ENCODE measurements around the gene PTPN6. TPM values are rescaled to one million over a fixed set of nuclear protein-coding genes. Genes with fewer than 3 reads are reported as not detected.

PTPN6 gene
- total and polyA plus RNA-seq, 2 of the 13 experiments (the other 11 are each of a cell fraction or from before 2014, with no cell fraction given), result 10.5 to 10.6 TPM

- BruUV-seq (replicated peaks), result no TSS peak
- Histone ChIP-seq H3K79me2 (ENCODE audit: insufficient read depth, low read length) (peaks cover 24% of the 10 kb centered on the region), H2AFZ (ENCODE audit: low read length) (no peak overlapping the region), H3K27ac (ENCODE audit: extremely low read length, insufficient read depth, low read length) (no peak overlapping the region), H3K4me1 (ENCODE audit: insufficient read depth, low read length) (peaks cover 50% of the 10 kb centered on the region), H4K20me1 (ENCODE audit: insufficient read depth, low read length) (no peaks in the 10 kb centered on the region), H3K4me3 (replicated peaks in 1 of 3; ENCODE audit: insufficient read depth in 1 of 3, low read depth in 2 of 3, low read length in 3 of 3) (no peak overlapping the region), H3K9ac (ENCODE audit: insufficient read depth, low read depth, low read length) (no peak overlapping the region), H3K36me3 (replicated peaks in 1 of 2; ENCODE audit: control insufficient read depth in 1 of 2, insufficient read depth in 2 of 2, low read length in 2 of 2) (peaks cover 8 to 26% of the 10 kb centered on the region in 2 experiments), H3K4me2 (ENCODE audit: low read depth, low read length) (no peak overlapping the region), H3K27me3 (ENCODE audit: control insufficient read depth in 1 of 2, insufficient read depth in 2 of 2, low read length in 2 of 2) (no peaks in the 10 kb centered on the region; a peak in 1 of 5 replicates), H3K9me3 (ENCODE audit: low read length) (no peaks in the 10 kb centered on the region)
- CTCF ChIA-PET (ENCODE audit: low intra/inter-chr PET ratio, low total read pairs), result no interaction called here
- no peak for FAIRE-seq
- intact Hi-C loops (cut with micrococcal nuclease; ENCODE audit: unreplicated experiment) (no loop called here), in situ Hi-C loops (cut with HindIII; ENCODE audit: extremely low pct_ligation_motif_present, low pct_unique_long_range_greater_than_20kb) (no loop called here)
- ATAC-seq, result no peak
- POLR2A ChIA-PET, result interaction anchor here (0.8 to 2.0 kb wide), 6 partner anchors 8 to 20 kb away, joined by 3 to 8 read pairs (median 4); partner anchors contain the start of genes C12orf57, ENO2 and RNU7-1
- DNase-seq (ENCODE audit: low spot score), result no peak
- TF ChIP-seq ZNF234 (CRISPR knock-in tag; conservative IDR thresholded peaks at IDR 0.05) (no peak), USF2 (IDR thresholded peaks at IDR 0.05; ENCODE audit: low read depth, low read length) (no peak), USF2 (CRISPR knock-in tag; IDR thresholded peaks at IDR 0.05; ENCODE audit: borderline replicate concordance) (no peak), ZNF775 (CRISPR knock-in tag; IDR thresholded peaks at IDR 0.05; ENCODE audit: borderline replicate concordance) (no peak), SAP130 (CRISPR knock-in tag; IDR thresholded peaks at IDR 0.05; ENCODE audit: low read depth) (no peak), FOXA3 (CRISPR knock-in tag; IDR thresholded peaks at IDR 0.05) (no peak), PHF8 (CRISPR knock-in tag; IDR thresholded peaks at IDR 0.05) (no peak), FIP1L1 (IDR thresholded peaks at IDR 0.05; ENCODE audit: borderline replicate concordance, insufficient read depth, low read depth, low read length) (no peak), NCOA2 (CRISPR knock-in tag; IDR thresholded peaks at IDR 0.05) (no peak), IKZF5 (CRISPR knock-in tag; IDR thresholded peaks at IDR 0.05) (no peak)
- 92% methylated on average over 8 of the region's 8 CpGs for WGBS (ENCODE audit: low lambda C conversion rate)
Measured at GRCh38 chr12:6934110-6934509, 17.0 kb upstream of the PTPN6 start.
